K562 (cell line): ENCODE results near the gene TMSB15C. TPM values are rescaled to one million over a fixed set of nuclear protein-coding genes. Genes with fewer than 3 reads are reported as not detected.

Experiments used
- ATAC-seq: fragments of 200-7000 bp; cut with Tn5 transposase; 3 replicates; pipeline ENCODE4 v1.9.1; 2020; ENCODE audit warnings: moderate library complexity
- BruUV-seq: library from RNA; stranded (reverse); fragments of 400-500 nt; replicated peaks from 2 replicates; lab custom pipeline; 2021; lab: Mats Ljungman, UMichigan
- CTCF ChIA-PET: fragments of 300-600 bp; formaldehyde crosslinking; extraction: SDS; loops from one replicate; lab custom pipeline; 2021; ENCODE audit warnings: low intra/inter-chr PET ratio; lab: Yijun Ruan, JAX
- POLR2A ChIA-PET: fragments of 300-600, 350-650 bp; sonication (Branson Sonifier 250); formaldehyde crosslinking; extraction: SDS; loops from one replicate; lab custom pipeline; 2021; ENCODE audit warnings: antibody characterized with exemption, inconsistent platforms; lab: Yijun Ruan, JAX
- DNase-seq, 4 experiments: peaks; one replicate each; pipeline versions ENCODE4 v3.0.0 to v3.0.0-alpha.2; 2011 to 2018; ENCODE audit warnings: low spot score in 3 of 4, mixed read lengths in 3 of 4; ENCODE audit errors: extremely low read depth in 1 of 4
- FAIRE-seq: peaks from 2 replicates; lab custom pipeline; 2011; peaks lifted over from hg19 to GRCh38; lab: Jason Lieb, UNC
- H2AFZ ChIP-seq: 2 replicates; pipeline ENCODE4 v1.6.0; 2011; ENCODE audit warnings: low read depth, low read length, control low read depth, inconsistent platforms
- H3K27ac ChIP-seq: fragments of 200-600 bp; 3 replicates; pipeline ENCODE4 v1.8.0; 2011; ENCODE audit warnings: low read depth, mild to moderate bottlenecking, control low read depth, inconsistent platforms, low read length, moderate library complexity, mixed read lengths; ENCODE audit errors: extremely low read depth
- H3K27me3 ChIP-seq, 2 experiments: fragments of 300-600 bp in 1 of 2; 2 replicates in 1 of 2; 3 replicates in 1 of 2; pipeline versions ENCODE4 v1.6.0 to v1.8.0; 2011; ENCODE audit warnings: inconsistent platforms in 2 of 2, low read length in 2 of 2, mild to moderate bottlenecking in 1 of 2, mixed read lengths in 1 of 2, moderate library complexity in 1 of 2; ENCODE audit not compliant: control insufficient read depth in 2 of 2, insufficient read depth in 2 of 2
- H3K36me3 ChIP-seq: fragments of 300-600 bp; 3 replicates; pipeline ENCODE4 v1.8.0; 2011; ENCODE audit warnings: mild to moderate bottlenecking, low read length, inconsistent platforms; ENCODE audit not compliant: control insufficient read depth, insufficient read depth
- H3K4me1 ChIP-seq, 2 experiments: fragments of 200-600 bp in 1 of 2; replicated peaks in 1 of 2; 2 replicates in 1 of 2; 3 replicates in 1 of 2; pipeline versions ENCODE4 v1.5.1 to v1.8.0; 2011; ENCODE audit warnings: inconsistent platforms in 2 of 2, low read length in 2 of 2, mild to moderate bottlenecking in 1 of 2, mixed read lengths in 1 of 2, moderate library complexity in 1 of 2; ENCODE audit not compliant: control insufficient read depth in 2 of 2, insufficient read depth in 2 of 2
- H3K4me2 ChIP-seq: 2 replicates; pipeline ENCODE4 v1.6.1; 2011; ENCODE audit warnings: low read length, control low read depth, inconsistent platforms, mixed read lengths; ENCODE audit not compliant: insufficient read depth
- H3K4me3 ChIP-seq: fragments of 200-600 bp; sonication (generic), shearing (Covaris generic); 2 replicates; pipeline ENCODE4 v1.5.1; 2016; ENCODE audit warnings: control low read depth, inconsistent platforms
- H3K79me2 ChIP-seq: fragments of 200-600 bp; 3 replicates; pipeline ENCODE4 v1.8.0; 2011; ENCODE audit warnings: low read length, inconsistent platforms; ENCODE audit not compliant: control insufficient read depth, insufficient read depth
- H3K9ac ChIP-seq, 2 experiments: 2 replicates each; pipeline versions ENCODE4 v1.6.0 to v1.6.1; 2011; ENCODE audit warnings: low read depth in 2 of 2, low read length in 2 of 2, control low read depth in 1 of 2, inconsistent platforms in 1 of 2, mild to moderate bottlenecking in 1 of 2, mixed read lengths in 1 of 2; ENCODE audit not compliant: insufficient read depth in 1 of 2
- H3K9me1 ChIP-seq: one replicate; pipeline ENCODE4 v1.6.0; 2011; ENCODE audit warnings: inconsistent platforms, mild to moderate bottlenecking, low read length, moderate library complexity; ENCODE audit not compliant: control insufficient read depth, insufficient read depth
- H3K9me3 ChIP-seq: replicated peaks from 2 replicates; pipeline ENCODE4 v1.5.1; 2011; ENCODE audit warnings: low read depth, low read length, inconsistent platforms; ENCODE audit not compliant: control insufficient read depth, insufficient read depth
- H4K20me1 ChIP-seq: replicated peaks from 2 replicates; pipeline ENCODE4 v1.6.1; 2011; ENCODE audit warnings: low read length, inconsistent platforms, mixed read lengths; ENCODE audit not compliant: control insufficient read depth, insufficient read depth
- ATF7 ChIP-seq: fragments of 450-650 bp; IDR thresholded peaks from 2 replicates; pipeline ENCODE4 v1.7.1; 2014; ENCODE audit warnings: mild to moderate bottlenecking, moderate library complexity
- CC2D1A ChIP-seq: fragments of 450-650 bp; IDR thresholded peaks from 2 replicates; pipeline ENCODE4 v1.6.1; 2017; ENCODE audit warnings: mild to moderate bottlenecking
- CLOCK ChIP-seq: fragments of 250-450 bp; sonication (Bioruptor Pico); IDR thresholded peaks from 2 replicates; pipeline ENCODE4 v1.4.0; 2020; ENCODE audit warnings: mild to moderate bottlenecking, moderate library complexity, borderline replicate concordance
- DMBX1 ChIP-seq: fragments of 250-450 bp; sonication (Bioruptor Pico); IDR thresholded peaks from 2 replicates; pipeline ENCODE4 v1.8.0; 2022; ENCODE audit warnings: inconsistent platforms, mild to moderate bottlenecking, moderate library complexity, borderline replicate concordance
- ELF2 ChIP-seq: fragments of 250-450 bp; sonication (Bioruptor Pico); IDR thresholded peaks from 2 replicates; pipeline ENCODE4 v1.5.0; 2021; ENCODE audit warnings: mild to moderate bottlenecking
- EZH2 ChIP-seq: IDR thresholded peaks from 2 replicates; pipeline ENCODE4 v1.6.1; 2012; ENCODE audit warnings: low read depth, mild to moderate bottlenecking, inconsistent platforms, low read length, borderline replicate concordance
- NBN ChIP-seq: fragments of 450-650 bp; IDR thresholded peaks from 2 replicates; pipeline ENCODE4 v1.6.1; 2016; ENCODE audit warnings: low read depth, mild to moderate bottlenecking
- SOX6 ChIP-seq: fragments of 450-650 bp; IDR thresholded peaks from 2 replicates; pipeline ENCODE4 v1.6.1; 2014; ENCODE audit warnings: mild to moderate bottlenecking
- TAF15 ChIP-seq: fragments of 200-400 bp; formaldehyde crosslinking; IDR thresholded peaks from 2 replicates; pipeline ENCODE4 v1.6.1; 2017; ENCODE audit warnings: mild to moderate bottlenecking, low read depth, low read length, moderate library complexity
- ZBTB1 ChIP-seq: sonication (generic); formaldehyde crosslinking; IDR thresholded peaks from 2 replicates; pipeline ENCODE4 v1.8.1; 2023; ENCODE audit warnings: missing genetic modification reagents, low read depth, mild to moderate bottlenecking, borderline replicate concordance
- ZNF311 ChIP-seq: fragments of 250-450 bp; sonication (Bioruptor Pico); IDR thresholded peaks from 2 replicates; pipeline ENCODE4 v1.4.0; 2020; ENCODE audit warnings: mild to moderate bottlenecking, moderate library complexity
- ZNF431 ChIP-seq: sonication (generic); formaldehyde crosslinking; IDR thresholded peaks from 2 replicates; pipeline ENCODE4 v1.8.0; 2022; ENCODE audit warnings: mild to moderate bottlenecking, missing genetic modification reagents
- WGBS: fragments of 100-300 bp; shearing (Covaris generic); methylation state at CpG from one replicate; pipeline ENCODE4 v1.1.6; 2016; ENCODE audit warnings: low coverage, mixed read lengths; ENCODE audit not compliant: insufficient coverage; ENCODE audit errors: missing lambda C conversion rate; 5-methylcytosine and 5-hydroxymethylcytosine counted together
- in situ Hi-C: fragments of 300-500 bp; cut with MboI; formaldehyde crosslinking; loops from 4 replicates; pipeline ENCODE4 v1.15.0; 2018; ENCODE audit warnings: inconsistent platforms, mixed read lengths
- intact Hi-C: fragments of 100-400 bp; cut with micrococcal nuclease; formaldehyde crosslinking; loops from 2 replicates; pipeline ENCODE4 v1.14.2; 2022
- polyA plus RNA-seq, 8 experiments: library from polyadenylated mRNA; depleted of rRNA in 4 of 8; stranded (reverse) in 5 of 8; unstranded in 3 of 8; fragments of >200 nt; fragmentation: Nextera tagmentation in 2 of 8; fragmentation: Illumina TruSeq in 1 of 8; extraction: Ambion mirVana in 2 of 8; extraction: Trizol in 1 of 8; gene quantifications; 2 replicates each; pipeline versions ENCODE4 v1.2.1 to v1.2.3, GENCODE V29; 2011 to 2014; ENCODE audit warnings: inconsistent platforms in 1 of 8, missing spikeins in 1 of 8
- total RNA-seq, 7 experiments: library from RNA; depleted of rRNA in 6 of 7; stranded (reverse); fragments of >200 nt in 6 of 7; fragmentation: Illumina TruSeq in 2 of 7; extraction: Trizol in 2 of 7; gene quantifications; 2 replicates each; pipeline versions ENCODE4 v1.2.1 to v1.2.3, GENCODE V29; 2011 to 2021; ENCODE audit warnings: low replicate concordance in 1 of 7
- TF ChIP-seq, protein P1 (sequence below): IDR thresholded peaks from 2 replicates; pipeline ENCODE4 v1.6.1; 2011; ENCODE audit not compliant: insufficient read length; ENCODE audit errors: extremely low read depth

Gene TMSB15C
- total and polyA plus RNA-seq, 9 of the 15 experiments (the other 6 are each of a cell fraction or from before 2014, with no cell fraction given): 0.03 TPM; not detected in 8

DNA sequence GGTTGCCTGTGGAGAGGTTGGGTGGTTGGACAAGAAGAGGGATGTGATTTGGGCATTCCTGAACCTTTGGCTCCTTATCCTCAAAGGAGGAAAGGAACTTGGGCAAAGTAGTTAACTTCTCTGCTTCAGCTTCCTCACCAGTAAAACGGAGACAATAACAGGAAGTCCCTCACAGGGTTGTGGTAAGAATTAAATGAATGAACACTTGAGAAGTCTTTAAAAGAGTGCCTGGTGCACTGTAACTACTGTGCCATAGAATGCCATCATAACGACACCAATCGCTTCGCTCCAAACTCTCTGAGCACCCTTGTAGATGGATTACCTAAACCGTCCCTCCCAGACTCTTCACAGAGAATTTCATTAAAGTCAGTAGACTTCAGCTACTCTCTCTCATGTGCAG is 46.8 kb upstream of the TMSB15C start (continued):
- TF ChIP-seq DMBX1 (CRISPR knock-in tag) (no peak), ZBTB1 (CRISPR knock-in tag) (no peak), TAF15 (no peak), ZNF431 (no peak), ZNF311 (no peak), EZH2 (no peak)

DNA sequence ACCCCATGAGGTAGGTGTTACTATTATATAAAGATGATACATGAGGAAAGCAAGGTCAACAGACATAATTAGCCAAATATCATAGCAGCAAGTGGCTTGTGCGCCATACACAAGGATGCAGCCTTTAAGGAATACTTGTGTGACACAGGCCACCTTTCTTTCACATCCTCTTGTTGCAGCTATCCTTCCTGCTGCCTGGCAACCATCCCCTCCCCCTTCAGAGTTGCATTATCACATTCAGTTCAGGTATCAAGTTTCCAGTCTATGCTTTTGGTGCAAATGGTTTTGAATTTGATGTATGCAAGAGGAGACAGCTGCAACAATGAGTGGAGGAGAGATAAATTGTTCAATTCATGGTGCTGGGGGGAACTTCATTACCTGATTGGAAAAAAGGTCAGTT is 42.7 kb upstream of the TMSB15C start:
- no peak for ATAC-seq
- Histone ChIP-seq H3K4me3 (no peak overlapping the region), H3K4me1 (no peaks in the 10 kb centered on the region), H3K9me1 (no peaks in the 10 kb centered on the region), H3K27ac (no peak overlapping the region), H3K79me2 (no peaks in the 10 kb centered on the region), H3K9ac (no peak overlapping the region)
- TF ChIP-seq ELF2 (CRISPR knock-in tag) (no peak), ATF7 (no peak), TAF15 (no peak), NBN (no peak), SOX6 (no peak), CLOCK (CRISPR knock-in tag) (no peak), CC2D1A (no peak)
- TF ChIP-seq, protein P1, sequence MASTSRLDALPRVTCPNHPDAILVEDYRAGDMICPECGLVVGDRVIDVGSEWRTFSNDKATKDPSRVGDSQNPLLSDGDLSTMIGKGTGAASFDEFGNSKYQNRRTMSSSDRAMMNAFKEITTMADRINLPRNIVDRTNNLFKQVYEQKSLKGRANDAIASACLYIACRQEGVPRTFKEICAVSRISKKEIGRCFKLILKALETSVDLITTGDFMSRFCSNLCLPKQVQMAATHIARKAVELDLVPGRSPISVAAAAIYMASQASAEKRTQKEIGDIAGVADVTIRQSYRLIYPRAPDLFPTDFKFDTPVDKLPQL: no peak
- TF ChIP-seq, all 486 proteins: peak for 0
- CTCF ChIA-PET: no interaction called here
- POLR2A ChIA-PET: no interaction called here
- Histone ChIP-seq H3K36me3 (no peaks in the 10 kb centered on the region), H2AFZ (no peak overlapping the region), H3K4me2 (no peak overlapping the region), H4K20me1 (no peaks in the 10 kb centered on the region), H3K9me3 (no peaks in the 10 kb centered on the region), H3K27me3 (peaks cover 2 to 7% of the 10 kb centered on the region in 2 experiments; a peak in 1 of 5 replicates)
- intact Hi-C loops (no loop called here), in situ Hi-C loops (no loop called here)
- 0% methylated on average over 1 of the region's 1 CpG for WGBS
- no TSS peak for BruUV-seq
- FAIRE-seq (no peak), DNase-seq (no peak)
